ENCODE results near the gene SPATS1.

DNA sequence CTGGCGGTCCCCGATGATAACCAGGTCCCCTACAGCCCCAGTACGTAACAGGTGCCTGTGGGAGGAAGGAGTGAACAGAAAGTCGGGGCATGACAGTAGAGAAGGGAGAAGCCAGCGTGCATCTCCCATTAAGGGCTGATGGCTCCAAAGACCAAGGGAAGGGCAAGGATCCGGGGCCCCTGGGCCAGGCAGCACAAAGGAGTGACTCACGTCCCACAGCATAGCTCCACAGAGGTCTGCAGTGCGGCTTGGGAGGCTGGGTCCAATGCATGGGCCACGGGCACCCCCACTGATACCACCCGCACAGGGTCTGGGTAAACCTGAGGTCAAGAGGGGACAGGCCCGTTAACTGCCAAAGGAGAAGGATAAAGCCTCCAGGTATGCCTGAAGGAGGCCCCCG lies 39.6 kb upstream of the SPATS1 start:
- TF ChIP-seq, protein P1, sequence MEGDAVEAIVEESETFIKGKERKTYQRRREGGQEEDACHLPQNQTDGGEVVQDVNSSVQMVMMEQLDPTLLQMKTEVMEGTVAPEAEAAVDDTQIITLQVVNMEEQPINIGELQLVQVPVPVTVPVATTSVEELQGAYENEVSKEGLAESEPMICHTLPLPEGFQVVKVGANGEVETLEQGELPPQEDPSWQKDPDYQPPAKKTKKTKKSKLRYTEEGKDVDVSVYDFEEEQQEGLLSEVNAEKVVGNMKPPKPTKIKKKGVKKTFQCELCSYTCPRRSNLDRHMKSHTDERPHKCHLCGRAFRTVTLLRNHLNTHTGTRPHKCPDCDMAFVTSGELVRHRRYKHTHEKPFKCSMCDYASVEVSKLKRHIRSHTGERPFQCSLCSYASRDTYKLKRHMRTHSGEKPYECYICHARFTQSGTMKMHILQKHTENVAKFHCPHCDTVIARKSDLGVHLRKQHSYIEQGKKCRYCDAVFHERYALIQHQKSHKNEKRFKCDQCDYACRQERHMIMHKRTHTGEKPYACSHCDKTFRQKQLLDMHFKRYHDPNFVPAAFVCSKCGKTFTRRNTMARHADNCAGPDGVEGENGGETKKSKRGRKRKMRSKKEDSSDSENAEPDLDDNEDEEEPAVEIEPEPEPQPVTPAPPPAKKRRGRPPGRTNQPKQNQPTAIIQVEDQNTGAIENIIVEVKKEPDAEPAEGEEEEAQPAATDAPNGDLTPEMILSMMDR (IDR thresholded peaks at IDR 0.05) = no peak
- TF ChIP-seq SIN3A (IDR thresholded peaks at IDR 0.05; ENCODE audit: borderline replicate concordance, insufficient read depth, low read depth, low read length) (no peak), POLR2AphosphoS5 (IDR thresholded peaks at IDR 0.05; ENCODE audit: low read depth, low read length) (no peak)
- TF ChIP-seq, protein P2, sequence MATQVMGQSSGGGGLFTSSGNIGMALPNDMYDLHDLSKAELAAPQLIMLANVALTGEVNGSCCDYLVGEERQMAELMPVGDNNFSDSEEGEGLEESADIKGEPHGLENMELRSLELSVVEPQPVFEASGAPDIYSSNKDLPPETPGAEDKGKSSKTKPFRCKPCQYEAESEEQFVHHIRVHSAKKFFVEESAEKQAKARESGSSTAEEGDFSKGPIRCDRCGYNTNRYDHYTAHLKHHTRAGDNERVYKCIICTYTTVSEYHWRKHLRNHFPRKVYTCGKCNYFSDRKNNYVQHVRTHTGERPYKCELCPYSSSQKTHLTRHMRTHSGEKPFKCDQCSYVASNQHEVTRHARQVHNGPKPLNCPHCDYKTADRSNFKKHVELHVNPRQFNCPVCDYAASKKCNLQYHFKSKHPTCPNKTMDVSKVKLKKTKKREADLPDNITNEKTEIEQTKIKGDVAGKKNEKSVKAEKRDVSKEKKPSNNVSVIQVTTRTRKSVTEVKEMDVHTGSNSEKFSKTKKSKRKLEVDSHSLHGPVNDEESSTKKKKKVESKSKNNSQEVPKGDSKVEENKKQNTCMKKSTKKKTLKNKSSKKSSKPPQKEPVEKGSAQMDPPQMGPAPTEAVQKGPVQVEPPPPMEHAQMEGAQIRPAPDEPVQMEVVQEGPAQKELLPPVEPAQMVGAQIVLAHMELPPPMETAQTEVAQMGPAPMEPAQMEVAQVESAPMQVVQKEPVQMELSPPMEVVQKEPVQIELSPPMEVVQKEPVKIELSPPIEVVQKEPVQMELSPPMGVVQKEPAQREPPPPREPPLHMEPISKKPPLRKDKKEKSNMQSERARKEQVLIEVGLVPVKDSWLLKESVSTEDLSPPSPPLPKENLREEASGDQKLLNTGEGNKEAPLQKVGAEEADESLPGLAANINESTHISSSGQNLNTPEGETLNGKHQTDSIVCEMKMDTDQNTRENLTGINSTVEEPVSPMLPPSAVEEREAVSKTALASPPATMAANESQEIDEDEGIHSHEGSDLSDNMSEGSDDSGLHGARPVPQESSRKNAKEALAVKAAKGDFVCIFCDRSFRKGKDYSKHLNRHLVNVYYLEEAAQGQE (IDR thresholded peaks at IDR 0.05; ENCODE audit: insufficient read depth in 1 of 2, low read depth in 2 of 2, low read length in 1 of 2) = no peak

Data from Panc1 (cell line).